ENCODE data around the gene GATA2.

The GATA2 gene

DNA sequence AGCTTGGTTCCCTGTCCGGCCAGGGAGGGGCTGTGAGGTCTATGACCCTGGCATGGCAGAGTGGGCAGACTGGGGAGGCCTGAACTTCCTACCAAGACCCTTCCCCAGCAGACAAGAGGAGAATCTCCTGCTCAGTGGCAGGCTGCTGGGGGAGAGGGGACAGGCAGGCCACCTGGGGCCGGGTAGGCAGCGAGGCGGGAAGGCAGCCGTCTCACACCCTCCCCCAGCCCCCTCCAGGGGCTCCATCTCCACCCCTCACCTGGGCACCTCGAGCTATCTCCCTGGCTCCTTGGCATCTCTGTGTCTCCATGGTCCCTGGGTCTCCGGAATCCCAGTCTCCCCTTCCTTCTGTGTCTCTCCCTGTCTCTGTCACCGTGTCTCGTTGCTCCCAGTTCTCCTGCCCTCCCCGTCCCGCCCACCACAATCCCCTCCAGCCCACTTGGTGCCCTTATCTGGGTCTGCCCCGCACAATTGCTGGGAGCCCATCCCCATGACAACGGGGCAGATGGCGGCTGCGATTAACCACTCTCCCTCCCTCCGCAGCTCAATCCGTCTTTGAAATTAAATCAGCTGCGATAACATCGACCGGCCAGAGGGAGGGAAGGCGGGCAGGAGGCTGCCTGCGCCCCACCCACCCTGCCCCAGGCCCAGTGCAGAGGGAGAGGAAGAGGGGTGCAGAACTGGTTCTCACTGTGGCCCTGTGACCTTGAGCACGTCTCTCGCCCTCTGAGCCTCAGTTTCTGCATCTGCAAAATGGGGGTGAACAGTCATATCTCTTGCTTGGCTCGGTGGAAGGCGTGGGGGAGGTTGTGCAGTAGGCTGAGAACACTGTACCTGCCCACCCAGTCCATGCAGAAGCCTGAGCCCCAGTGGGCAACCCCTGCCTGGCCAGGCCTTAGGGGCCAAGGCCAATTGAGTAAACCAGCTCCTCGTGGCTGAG lies 36.0 kb downstream of the GATA2 start:
- DNase-seq (ENCODE audit: low spot score), result no peak

DNA sequence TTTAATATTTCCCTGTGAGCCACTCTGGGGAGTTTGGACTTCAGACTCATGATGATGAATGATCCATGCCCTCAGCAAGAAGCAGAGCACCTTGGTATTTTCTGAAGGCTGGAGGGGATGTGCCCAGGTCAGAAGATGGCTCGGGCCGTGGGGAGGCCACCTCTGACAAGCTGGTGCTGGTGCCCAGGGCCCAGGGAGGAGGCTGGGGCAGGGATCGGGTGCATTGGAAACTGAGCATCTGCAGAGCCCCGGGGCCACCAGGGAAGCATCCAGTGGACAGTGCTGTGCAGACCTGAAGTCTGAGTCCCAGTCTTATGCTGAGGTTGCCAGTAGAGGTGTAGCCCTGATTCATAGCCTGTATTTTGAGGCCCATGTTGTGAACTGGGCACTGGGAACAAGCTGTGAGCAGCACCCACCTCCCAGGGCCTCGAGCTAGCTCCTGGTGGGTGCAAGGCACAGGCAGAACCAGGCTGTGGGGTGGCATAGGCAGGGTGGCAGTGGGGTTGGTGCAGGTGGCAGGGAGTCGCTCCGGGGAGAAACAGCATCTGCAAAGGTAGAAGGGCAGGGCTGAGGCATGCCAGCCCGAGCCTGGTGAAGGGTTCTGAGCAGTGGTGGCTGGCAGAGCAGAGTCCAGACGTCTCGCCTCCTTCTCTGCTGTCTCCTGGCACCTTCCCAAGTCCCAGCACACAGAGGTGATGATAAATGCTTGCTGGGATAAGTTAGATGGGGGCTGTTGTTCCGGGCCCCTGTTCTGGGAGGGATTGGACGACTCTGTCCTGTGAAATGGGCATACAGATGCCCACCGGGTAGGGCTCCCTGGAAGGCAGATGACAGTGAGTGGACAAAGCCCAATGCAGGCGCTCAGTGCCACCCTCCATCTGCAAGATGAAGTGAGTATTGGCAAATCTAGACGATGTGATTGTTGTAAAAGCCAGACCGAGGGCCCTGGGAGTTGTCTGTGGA lies 36.9 kb downstream of the GATA2 start:
- DNase-seq (ENCODE audit: low spot score), result no peak

DNA sequence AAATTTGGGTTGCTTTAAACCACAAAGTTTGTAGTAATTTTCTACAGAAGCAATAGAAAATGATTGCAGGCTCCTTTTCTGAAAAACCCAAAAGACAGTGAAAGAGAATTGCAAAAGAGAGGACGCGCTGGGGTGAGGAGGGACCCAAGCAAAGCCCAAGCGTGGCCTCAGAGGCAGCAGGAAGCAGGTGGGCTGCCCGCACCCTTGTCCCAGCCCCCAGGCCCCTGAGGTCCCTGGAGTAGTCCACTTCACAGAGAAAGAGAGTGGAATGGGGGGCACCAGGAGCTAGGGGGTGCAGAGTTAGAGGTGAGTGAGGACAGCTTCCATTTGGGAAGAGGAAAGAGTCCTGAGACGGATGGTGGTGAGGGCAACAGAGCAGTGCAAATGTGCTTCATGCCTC lies 37.9 kb downstream of the GATA2 start:
- no peak for DNase-seq (ENCODE audit: low spot score)

DNA sequence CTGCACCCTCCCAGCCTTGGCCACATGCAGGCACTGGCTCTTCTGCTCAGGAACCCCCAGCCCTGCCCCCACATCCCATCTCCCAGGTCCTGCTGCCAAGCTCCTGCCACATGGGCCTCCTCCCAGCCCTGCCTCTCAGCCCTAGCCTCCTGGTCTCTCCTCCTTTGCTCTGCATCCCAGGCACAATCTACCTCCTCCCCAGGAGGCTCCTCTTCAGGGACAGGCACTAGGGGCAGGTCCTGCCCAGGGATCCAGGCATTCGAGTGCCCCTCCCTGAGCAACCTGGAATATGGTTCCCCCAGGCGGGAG lies 38.7 kb downstream of the GATA2 start:
- no peak for DNase-seq (ENCODE audit: low spot score)

DNA sequence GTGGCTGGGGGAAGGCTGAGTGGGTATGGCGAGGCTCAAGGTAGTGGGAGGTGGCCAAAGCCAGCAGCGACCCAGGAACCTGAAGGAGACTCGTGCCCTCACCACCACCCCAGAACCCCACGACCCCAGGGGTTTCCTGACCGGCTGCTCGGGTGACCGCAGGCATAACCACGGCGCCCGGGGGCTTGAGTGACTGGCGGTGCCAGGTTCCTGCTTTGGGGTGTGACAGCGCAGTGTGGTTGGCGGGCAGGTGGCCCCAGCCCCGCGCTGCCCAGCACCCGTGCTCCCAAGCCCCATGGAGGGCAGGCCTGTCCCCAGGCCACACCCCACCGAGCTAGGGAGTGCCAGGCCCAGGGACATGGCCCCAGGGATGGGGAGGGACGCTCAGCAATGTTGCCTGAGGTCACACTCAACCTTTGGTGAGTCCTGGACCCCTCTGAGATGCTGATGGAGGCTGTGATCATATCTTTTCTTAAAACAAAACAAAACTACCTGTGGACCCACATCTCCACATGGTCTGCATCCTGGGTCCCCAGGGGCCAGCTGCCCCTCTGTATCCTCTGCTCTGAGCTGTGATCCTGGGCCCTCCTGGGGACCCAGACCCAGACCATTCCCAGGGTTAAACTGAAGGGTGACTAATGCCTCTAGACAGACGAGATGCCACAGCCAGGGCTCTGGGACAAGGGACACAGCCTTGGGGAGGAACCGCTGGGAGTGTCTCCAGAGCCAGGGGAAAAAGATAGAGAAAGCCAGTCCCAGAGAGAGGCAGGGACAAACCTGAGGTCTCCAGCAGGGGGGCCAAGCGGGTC lies 39.3 kb downstream of the GATA2 start:
- DNase-seq (ENCODE audit: low spot score), result no peak

DNA sequence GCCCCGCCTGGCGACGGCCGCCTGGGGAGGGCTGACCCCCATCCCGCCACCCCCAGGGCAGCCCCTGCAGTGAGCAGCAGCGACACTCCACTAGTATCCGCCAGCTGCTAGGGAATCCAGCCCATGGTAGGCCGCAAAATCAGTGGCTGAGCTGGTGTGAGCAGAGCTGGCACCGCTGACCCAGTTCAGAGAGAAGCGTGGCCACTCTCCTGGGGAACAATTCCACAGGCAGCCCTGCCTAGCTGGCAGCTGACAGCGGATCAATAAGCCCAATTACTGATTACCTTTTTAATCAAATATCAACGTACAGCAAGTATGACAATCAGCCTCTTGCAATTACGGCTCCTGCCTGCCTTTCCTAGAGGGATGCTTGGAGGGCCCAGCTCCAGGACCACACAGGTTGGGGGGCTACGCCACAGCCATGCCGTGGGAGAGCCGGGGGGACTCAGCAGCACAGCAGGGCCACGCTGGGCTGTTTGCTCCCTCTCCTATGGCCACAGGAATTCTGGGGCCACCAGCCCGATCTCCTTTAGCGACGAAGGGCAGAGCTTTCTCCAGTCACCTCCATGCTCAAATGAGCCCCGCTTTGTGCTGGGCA lies 40.2 kb downstream of the GATA2 start:
- no peak for DNase-seq (ENCODE audit: low spot score)

DNA sequence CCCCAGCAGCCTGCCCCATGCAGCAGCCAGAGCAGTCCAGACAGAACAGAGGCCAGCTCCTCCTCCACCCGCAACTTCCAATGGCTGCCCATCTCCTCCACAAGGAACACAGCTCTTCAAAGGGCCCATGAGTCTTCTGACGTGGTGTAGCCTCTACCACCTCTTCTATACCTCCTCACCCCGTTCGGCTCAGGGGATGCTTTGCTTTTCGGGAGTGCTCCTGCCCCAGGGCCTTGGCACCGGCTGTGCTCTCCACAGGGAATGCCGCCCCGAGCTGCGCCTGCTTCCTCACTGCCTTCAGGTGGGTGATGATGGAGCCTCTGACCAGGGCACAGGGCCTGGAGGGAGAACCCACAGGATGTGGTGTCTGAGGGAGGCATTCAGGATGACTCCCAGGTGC lies 40.9 kb downstream of the GATA2 start:
- no peak for DNase-seq (ENCODE audit: low spot score)

DNA sequence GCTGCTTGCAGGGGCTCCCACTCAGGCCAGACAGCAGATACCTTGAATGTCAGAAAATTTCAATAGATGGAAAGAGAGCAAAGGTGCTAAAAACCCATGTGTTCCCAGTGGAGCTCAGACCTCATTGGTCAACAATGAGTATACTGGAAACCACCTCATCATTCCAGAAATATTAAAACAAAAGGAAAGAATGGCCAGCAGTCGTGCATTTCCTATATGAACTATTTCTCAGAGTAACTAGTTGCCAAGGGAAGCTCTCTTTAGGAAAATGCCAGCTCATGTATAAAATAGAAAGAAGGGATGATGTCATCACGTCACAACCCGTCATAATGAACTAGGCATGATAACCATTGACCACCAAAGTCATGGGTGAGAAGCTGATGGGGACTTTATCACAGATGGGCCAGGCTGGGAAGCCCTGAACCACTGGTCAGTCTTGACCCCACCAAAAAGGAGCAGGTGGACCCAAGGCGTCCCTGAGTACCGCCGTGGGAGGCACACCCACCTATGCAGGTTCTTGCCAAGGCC lies 43.8 kb downstream of the GATA2 start:
- no peak for DNase-seq (ENCODE audit: low spot score)

DNA sequence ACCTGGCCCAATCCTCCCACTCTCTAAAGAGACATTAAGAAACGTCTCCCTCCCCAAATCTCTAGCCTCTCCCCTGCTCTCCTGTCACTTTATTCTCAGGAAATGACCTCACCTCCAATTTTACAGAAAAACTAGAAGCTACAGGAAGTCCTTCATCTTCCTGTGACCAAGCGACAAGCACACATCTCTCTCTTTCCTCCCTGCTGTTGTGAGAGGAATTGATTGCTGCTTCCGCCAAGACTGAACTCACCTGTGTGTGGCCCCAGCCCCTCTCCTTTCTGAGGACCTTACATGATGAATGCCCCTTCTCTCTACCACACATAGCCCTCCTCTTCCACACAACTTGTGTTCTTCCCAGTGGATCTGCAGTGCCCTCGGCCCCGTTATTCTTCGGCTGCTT lies 44.5 kb downstream of the GATA2 start:
- peak; percentile 49 for DNase-seq (ENCODE audit: low spot score)

DNA sequence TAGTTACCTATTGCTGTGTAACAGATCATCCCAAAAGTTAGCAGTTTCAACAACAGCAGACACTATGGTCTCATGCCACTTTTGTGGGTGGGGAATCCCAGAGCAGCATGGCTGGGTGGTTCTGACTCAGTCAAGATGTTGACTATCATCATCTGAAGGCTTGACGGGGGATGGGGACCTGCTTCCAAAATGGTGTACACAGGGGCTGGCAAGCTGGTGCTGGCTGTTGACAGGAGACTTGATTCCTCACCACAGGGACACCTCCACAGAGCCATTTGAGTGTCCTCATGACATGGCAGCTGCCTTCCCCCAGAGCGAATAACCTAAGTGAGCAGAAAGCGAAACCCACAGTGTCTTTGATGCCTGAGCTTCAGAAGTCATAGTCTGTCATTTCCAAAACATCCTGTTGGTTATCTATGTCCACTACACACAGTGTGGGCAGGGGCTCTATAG lies 45.4 kb downstream of the GATA2 start:
- DNase-seq (ENCODE audit: low spot score), result no peak

DNA sequence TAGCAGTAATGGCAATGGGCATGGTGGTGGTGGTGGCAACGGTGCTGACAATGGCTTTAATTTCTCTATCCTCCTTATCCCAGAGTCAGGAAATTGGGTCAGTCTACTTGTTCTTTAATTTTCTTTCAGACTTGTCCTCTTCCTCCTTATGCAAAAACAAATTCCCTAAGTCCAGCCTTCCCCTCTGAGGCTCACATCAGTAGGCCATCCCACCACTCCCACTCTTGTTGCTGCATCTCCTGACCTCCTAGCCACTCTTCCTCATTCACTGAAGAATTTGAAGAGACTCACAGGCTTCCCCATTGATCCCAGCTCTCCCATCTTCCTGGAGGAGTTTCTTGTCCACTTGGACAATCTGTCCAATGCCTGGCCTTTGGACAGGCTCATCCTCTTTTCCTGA lies 46.2 kb downstream of the GATA2 start:
- no peak for DNase-seq (ENCODE audit: low spot score)

DNA sequence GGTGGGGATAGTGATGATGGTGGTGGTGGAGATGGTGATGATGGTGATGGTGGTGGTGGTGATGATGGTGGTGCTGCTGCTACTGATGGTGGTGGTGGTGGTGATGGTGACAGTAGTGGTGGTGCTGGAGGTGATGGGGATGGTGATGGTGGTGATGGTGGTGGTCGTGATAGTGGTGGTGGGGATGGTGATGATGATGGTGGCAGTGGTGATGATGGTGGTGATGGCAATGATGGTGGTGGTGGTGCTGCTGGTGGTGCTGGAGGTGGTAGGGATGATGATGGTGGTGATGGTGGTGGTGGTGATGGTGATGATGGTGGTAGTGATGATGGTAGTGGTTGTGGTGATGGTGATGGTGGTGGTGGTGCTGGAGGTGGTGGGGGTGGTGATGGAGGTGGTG lies 47.6 kb downstream of the GATA2 start:
- DNase-seq (ENCODE audit: low spot score), result no peak

DNA sequence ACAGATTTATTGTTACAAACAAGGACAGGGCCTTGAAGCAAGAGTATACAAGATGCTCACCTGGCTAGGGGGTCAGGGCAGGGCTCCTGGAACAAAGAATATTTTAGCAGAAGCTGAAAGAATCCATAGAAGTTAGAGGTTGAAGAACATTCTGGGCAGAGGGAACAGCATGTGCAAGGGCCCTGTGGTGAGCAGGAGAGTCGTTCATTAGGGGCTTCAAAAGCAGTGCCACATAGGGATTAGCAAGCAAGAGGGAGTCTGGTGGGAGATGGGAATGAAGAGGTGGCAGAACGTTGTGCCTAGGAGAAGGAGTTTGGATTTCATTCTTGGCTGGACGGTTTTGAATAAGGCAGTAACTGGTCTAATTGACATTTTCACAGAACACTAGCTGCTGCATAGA lies 49.2 kb downstream of the GATA2 start:
- DNase-seq (ENCODE audit: low spot score), result no peak

DNA sequence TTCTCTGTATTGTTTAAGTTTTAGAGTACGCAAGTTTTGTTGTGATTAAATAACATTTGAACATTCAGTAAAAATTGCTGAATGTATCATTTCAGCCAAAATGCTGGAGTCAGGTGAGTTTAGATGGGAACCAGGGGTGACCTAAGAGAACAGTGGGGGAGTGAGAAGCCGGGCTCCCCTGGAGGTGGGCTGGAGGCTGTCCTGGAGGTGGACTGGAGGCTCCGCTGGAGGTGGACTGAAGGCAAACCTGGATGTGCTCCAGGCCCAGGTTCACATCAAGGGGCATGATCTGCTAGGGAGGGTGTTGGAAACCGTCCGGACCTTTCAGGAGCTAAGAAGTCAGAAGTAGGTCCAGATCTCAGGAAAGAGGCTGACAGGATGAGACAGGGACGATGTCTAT lies 50.1 kb downstream of the GATA2 start:
- DNase-seq (ENCODE audit: low spot score), result no peak

DNA sequence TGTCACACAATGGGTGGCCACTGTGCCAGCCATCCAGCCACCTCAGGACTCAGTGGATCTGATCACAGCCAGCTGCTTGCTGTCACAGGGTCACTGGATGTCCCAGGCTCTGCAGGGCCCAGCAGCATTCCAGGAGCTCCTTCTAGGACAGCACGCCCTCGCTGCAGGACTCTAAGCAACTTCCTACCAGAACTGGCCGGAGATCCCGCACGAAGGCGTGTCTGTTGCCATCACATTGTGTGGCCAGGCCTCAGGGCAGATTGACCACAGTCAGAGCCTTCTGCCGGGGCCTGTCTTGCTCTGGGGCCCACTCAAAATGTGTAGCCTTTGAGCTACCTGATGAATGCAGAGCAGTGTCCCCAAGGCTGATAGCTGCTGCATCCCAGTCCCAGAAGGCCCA lies 50.9 kb downstream of the GATA2 start:
- DNase-seq (ENCODE audit: low spot score), result no peak

DNA sequence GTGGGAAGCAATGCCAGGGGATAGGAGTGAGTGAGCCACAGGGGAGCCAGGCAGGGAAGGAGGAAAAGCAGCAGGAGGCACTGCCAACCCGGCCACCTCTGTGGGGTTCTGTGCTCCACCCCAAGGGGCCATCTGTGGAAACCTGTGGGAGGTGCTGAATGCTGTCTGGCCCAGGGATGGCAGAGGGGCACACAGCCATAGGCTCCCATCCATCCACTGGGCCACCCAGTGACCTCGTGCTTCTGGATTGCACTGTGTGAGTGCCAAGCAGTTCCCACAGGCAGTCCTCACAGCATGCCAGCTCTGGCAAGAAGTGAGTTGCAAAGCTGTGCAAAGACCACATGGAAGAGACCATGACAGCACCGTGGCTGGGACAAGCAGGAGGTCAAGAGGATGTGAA lies 53.8 kb downstream of the GATA2 start:
- DNase-seq (ENCODE audit: low spot score), result no peak

DNA sequence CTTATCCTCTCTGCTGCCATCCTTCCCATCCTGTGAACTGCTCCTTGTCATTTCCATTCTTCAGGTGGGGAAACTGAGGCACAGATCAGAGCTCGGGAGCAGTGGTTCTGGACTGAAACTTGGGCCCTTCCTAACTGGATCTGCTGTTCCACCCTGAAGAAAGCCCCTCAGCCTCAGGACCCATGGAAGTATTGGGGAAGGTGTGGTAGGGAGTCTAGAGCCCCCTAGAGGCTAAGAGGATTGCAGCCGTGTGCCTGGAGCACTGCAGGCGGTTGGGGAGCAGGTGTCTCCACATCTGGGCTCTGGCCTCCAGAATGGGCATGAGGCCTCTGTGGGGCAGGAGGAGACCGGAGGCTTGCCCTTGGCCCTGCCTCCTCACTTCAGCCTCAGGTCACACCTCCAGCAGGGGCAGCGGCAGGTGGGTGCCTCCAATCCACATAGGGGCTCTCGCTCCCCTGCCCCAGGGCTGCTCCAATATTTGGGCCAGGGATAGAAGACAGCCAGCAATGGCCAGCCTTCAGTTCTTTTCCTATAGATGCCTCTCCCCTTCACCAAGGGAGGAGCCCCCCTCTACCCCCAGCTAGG lies 54.4 kb downstream of the GATA2 start:
- no peak for DNase-seq (ENCODE audit: low spot score)

DNA sequence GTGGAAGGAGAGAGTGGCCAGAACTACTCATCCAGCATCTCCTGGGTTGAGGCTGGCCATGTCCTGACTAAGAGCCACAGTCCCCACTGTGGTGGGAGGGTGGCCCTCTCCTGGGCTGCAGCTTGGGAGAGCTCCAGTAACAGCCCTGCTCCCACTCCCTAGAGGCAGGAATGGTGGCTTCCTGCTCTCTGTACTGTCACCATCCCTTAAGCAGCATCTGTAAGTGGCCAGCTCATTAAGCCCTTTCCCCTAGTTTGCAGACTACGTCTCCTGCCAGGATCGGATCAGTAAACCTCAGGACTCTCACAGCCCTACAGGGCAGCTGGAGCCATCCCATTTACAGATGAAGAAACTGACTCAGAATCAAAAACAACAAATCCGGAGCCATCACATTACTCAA lies 56.8 kb downstream of the GATA2 start:
- no peak for DNase-seq (ENCODE audit: low spot score)

DNA sequence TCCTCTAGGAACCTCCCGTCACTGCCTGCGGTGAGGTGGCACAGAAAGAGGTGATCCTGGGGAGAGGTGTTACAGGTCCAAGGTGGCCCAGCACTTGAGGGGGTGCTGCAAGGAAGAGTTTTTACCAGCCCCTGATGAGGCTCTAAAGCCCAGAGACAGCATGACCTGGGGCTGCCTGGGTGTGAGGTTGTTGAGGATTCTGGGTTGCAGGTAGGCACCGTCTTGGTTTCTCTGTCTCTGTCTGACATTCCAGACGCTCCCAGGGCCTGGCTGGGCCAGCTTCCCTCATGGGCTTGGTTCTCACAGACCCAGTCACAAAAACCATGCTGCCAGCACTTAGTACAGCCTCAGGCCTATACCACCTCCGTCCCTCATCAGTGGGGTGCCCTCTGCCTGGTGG lies 57.4 kb downstream of the GATA2 start:
- DNase-seq (ENCODE audit: low spot score), result no peak

DNA sequence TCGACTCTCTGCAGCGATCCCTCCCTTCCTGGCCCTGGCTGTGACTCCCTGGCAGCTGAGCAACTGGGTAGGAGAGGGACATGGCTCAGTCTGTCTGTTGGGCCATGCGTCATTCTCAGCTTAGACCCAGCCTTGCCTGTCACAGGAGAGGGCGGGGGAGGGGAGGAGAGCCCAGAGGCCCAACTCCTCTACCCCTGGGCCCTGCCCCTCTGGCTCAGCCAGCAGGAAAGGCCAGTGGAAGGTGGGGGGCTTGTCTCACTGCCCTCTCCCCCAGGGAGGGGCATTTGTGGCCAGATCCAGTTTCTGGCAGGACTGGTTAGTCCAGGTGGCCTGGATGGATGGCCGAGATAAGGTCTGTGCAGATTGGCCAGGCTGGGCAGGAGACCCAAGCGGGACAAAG lies 57.9 kb downstream of the GATA2 start:
- DNase-seq (ENCODE audit: low spot score), result no peak

DNA sequence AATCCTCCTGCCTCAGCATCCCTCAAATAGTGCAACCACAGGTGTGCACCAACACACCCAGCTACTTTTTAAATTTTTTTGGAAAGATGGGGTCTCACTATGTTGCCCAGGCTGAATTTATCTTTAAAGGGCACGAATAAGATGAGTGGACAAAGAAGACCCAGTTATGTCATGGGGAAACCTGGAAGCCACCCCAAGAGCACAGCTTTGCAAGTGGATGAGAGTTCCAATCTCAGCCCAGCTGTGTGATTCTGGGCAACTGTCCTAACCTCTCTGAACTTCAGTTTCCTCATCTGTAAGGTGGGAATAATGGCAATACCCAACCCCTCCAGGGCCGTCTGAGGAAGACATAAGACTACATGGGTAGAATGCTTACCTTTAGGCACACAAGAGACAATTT lies 58.5 kb downstream of the GATA2 start:
- DNase-seq (ENCODE audit: low spot score), result no peak

Data from CD4-positive, alpha-beta T cell treated with Interleukin-6 at 100 ng/mL for 8 hours (primary cell).